ENCODE data around the gene PRKCH. TPM values are rescaled to one million over a fixed set of nuclear protein-coding genes. Genes with fewer than 3 reads are reported as not detected.

The PRKCH gene
- total and polyA plus RNA-seq, 10 of the 15 experiments (the other 5 are each of a cell fraction or from before 2014, with no cell fraction given) = 10.7 to 140 (median 33.2) TPM

DNA sequence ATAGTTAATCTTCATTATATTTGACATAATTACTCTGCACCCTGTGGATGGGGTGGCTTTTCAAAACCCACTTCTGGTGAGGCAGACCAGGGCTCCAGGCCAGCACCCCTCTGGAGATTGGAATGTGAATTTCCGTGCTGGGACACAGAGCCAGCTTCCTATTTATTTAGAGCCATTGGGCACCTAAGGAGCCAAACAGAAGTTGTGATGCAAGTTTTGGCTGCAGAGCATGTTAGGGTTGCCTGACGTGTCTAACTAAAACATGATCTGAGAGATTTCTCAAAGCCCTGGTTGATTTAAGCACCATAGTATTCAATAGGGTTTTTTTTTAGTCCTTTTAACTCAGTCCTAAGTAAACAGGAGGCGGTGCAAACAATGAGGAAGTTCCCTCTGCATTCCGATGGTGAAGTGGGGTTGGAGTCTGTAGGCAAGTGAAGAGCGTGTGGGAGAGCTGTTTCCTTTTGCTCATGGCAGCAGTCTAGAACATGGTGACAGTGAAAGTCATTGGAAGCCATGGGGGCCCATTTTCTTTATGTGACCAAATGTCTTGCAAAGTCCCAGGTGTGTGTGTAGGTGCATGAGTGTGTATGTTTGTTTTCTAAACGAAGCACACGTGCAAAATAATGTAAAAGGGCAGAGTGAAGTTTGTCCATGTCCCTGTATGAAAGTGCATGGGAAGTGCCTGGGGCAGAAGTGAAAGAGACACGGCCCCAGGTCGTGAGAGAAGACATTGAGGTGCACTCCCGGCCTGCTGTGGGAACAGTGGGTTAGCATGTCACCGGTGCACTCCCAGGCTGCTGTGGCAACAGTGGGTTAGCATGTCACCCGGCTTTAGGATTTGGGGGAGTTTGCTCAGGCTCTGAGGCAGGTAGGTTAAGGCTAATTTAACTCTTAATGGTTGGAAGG, 117.7 kb downstream of the PRKCH start (continued):
- TF ChIP-seq, protein P1, sequence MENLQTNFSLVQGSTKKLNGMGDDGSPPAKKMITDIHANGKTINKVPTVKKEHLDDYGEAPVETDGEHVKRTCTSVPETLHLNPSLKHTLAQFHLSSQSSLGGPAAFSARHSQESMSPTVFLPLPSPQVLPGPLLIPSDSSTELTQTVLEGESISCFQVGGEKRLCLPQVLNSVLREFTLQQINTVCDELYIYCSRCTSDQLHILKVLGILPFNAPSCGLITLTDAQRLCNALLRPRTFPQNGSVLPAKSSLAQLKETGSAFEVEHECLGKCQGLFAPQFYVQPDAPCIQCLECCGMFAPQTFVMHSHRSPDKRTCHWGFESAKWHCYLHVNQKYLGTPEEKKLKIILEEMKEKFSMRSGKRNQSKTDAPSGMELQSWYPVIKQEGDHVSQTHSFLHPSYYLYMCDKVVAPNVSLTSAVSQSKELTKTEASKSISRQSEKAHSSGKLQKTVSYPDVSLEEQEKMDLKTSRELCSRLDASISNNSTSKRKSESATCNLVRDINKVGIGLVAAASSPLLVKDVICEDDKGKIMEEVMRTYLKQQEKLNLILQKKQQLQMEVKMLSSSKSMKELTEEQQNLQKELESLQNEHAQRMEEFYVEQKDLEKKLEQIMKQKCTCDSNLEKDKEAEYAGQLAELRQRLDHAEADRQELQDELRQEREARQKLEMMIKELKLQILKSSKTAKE (IDR thresholded peaks at IDR 0.05; ENCODE audit: low read depth, poor library complexity, severe bottlenecking) = peak; percentile 29
- TF ChIP-seq ZSCAN29 (IDR thresholded peaks at IDR 0.05) = no peak
- no peak for TF ChIP-seq ASH2L (IDR thresholded peaks at IDR 0.05; ENCODE audit: borderline replicate concordance, low read depth)
- no peak for TF ChIP-seq HDAC6 (IDR thresholded peaks at IDR 0.05; ENCODE audit: unreplicated experiment)
- TF ChIP-seq CREB1 (IDR thresholded peaks at IDR 0.05; ENCODE audit: low read depth) = no peak
- TF ChIP-seq, protein P2, sequence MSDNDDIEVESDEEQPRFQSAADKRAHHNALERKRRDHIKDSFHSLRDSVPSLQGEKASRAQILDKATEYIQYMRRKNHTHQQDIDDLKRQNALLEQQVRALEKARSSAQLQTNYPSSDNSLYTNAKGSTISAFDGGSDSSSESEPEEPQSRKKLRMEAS (IDR thresholded peaks at IDR 0.05; ENCODE audit: low read depth, low read length) = peak; percentile 4; the same call in 1 of the 2 replicates
- TF ChIP-seq, protein P3, sequence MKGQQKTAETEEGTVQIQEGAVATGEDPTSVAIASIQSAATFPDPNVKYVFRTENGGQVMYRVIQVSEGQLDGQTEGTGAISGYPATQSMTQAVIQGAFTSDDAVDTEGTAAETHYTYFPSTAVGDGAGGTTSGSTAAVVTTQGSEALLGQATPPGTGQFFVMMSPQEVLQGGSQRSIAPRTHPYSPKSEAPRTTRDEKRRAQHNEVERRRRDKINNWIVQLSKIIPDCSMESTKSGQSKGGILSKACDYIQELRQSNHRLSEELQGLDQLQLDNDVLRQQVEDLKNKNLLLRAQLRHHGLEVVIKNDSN (IDR thresholded peaks at IDR 0.05; ENCODE audit: borderline replicate concordance, extremely low read length, insufficient read depth, low read depth, low read length) = no peak
- no peak for TF ChIP-seq ZNF274 (IDR thresholded peaks at IDR 0.05; ENCODE audit: insufficient read depth, insufficient read length)
- TF ChIP-seq BACH1 (IDR thresholded peaks at IDR 0.05; ENCODE audit: borderline replicate concordance) = peak; percentile 69
- no peak for TF ChIP-seq SUZ12 (IDR thresholded peaks at IDR 0.05; ENCODE audit: unreplicated experiment)
- TF ChIP-seq ESRRA (IDR thresholded peaks at IDR 0.05; ENCODE audit: low read length) = no peak
- TF ChIP-seq, protein P4, sequence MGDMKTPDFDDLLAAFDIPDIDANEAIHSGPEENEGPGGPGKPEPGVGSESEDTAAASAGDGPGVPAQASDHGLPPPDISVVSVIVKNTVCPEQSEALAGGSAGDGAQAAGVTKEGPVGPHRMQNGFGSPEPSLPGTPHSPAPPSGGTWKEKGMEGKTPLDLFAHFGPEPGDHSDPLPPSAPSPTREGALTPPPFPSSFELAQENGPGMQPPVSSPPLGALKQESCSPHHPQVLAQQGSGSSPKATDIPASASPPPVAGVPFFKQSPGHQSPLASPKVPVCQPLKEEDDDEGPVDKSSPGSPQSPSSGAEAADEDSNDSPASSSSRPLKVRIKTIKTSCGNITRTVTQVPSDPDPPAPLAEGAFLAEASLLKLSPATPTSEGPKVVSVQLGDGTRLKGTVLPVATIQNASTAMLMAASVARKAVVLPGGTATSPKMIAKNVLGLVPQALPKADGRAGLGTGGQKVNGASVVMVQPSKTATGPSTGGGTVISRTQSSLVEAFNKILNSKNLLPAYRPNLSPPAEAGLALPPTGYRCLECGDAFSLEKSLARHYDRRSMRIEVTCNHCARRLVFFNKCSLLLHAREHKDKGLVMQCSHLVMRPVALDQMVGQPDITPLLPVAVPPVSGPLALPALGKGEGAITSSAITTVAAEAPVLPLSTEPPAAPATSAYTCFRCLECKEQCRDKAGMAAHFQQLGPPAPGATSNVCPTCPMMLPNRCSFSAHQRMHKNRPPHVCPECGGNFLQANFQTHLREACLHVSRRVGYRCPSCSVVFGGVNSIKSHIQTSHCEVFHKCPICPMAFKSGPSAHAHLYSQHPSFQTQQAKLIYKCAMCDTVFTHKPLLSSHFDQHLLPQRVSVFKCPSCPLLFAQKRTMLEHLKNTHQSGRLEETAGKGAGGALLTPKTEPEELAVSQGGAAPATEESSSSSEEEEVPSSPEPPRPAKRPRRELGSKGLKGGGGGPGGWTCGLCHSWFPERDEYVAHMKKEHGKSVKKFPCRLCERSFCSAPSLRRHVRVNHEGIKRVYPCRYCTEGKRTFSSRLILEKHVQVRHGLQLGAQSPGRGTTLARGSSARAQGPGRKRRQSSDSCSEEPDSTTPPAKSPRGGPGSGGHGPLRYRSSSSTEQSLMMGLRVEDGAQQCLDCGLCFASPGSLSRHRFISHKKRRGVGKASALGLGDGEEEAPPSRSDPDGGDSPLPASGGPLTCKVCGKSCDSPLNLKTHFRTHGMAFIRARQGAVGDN (IDR thresholded peaks at IDR 0.05) = peak; percentile 40; the same call in 1 of the 2 replicates
- TF ChIP-seq RBBP5 (conservative IDR thresholded peaks at IDR 0.05) = no peak
- TF ChIP-seq TCF7 (IDR thresholded peaks at IDR 0.05; ENCODE audit: borderline replicate concordance) = no peak
- no peak for TF ChIP-seq ZZZ3 (IDR thresholded peaks at IDR 0.05; ENCODE audit: control insufficient read depth, insufficient read length, low read depth)
- no peak for TF ChIP-seq MYB (IDR thresholded peaks at IDR 0.05; ENCODE audit: borderline replicate concordance, low read depth, low read length)
- TF ChIP-seq CHD4 (IDR thresholded peaks at IDR 0.05) = no peak
- TF ChIP-seq KAT2A (conservative IDR thresholded peaks at IDR 0.05; ENCODE audit: control insufficient read depth, low read depth, low read length) = no peak
- no peak for TF ChIP-seq HCFC1 (IDR thresholded peaks at IDR 0.05; ENCODE audit: low read length)
- TF ChIP-seq JUND (IDR thresholded peaks at IDR 0.05; ENCODE audit: low read depth, low read length) = no peak
- TF ChIP-seq, protein P5, sequence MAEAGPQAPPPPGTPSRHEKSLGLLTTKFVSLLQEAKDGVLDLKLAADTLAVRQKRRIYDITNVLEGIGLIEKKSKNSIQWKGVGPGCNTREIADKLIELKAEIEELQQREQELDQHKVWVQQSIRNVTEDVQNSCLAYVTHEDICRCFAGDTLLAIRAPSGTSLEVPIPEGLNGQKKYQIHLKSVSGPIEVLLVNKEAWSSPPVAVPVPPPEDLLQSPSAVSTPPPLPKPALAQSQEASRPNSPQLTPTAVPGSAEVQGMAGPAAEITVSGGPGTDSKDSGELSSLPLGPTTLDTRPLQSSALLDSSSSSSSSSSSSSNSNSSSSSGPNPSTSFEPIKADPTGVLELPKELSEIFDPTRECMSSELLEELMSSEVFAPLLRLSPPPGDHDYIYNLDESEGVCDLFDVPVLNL (IDR thresholded peaks at IDR 0.05; ENCODE audit: low read depth, low read length) = no peak
- no peak for TF ChIP-seq SIX5 (IDR thresholded peaks at IDR 0.05; ENCODE audit: low read depth, low read length, severe bottlenecking)

All from GM12878 (cell line).